GM12878 (cell line): ENCODE data around the gene SPAG6. TPM values are rescaled to one million over a fixed set of nuclear protein-coding genes. Genes with fewer than 3 reads are reported as not detected.

Experiments used
- ATAC-seq: fragments of 200-7000 bp; cut with Tn5 transposase; 3 replicates; pipeline ENCODE4 v1.9.1; 2020; ENCODE audit warnings: mild to moderate bottlenecking, moderate library complexity
- BruUV-seq: library from RNA; stranded (reverse); fragments of 400-500 nt; replicated peaks from 2 replicates; lab custom pipeline; 2021; lab: Mats Ljungman, UMichigan
- CTCF ChIA-PET: fragments of 300-600 bp; sonication (Branson Sonifier 250); formaldehyde crosslinking; extraction: SDS; loops from one replicate; lab custom pipeline; 2021; ENCODE audit warnings: inconsistent platforms; lab: Yijun Ruan, JAX
- POLR2A ChIA-PET: fragments of 350-600 bp; formaldehyde crosslinking; extraction: SDS; loops from one replicate; lab custom pipeline; 2021; ENCODE audit warnings: inconsistent platforms; lab: Charles Lee
- RAD21 ChIA-PET: fragments of 300-600 bp; sonication (Branson Sonifier 250); formaldehyde crosslinking; loops from one replicate; lab custom pipeline; 2023; ENCODE audit warnings: antibody characterized with exemption; ENCODE audit not compliant: unreplicated experiment; lab: Charles Lee
- SMC1A ChIA-PET: fragments of 300-600 bp; sonication (Branson Sonifier 250); formaldehyde crosslinking; loops from one replicate; lab custom pipeline; 2023; ENCODE audit not compliant: unreplicated experiment, uncharacterized antibody; lab: Charles Lee
- DNase-seq: peaks from one replicate; pipeline ENCODE4 v3.0.0-alpha.2; 2011; ENCODE audit warnings: low read depth, low spot score
- FAIRE-seq: peaks from 3 replicates; lab custom pipeline; 2011; peaks lifted over from hg19 to GRCh38; lab: Jason Lieb, UNC
- H2AFZ ChIP-seq: 2 replicates; pipeline ENCODE4 v1.6.0; 2011; ENCODE audit warnings: low read depth, low read length, control low read depth; ENCODE audit not compliant: control insufficient read depth
- H3K27ac ChIP-seq: 2 replicates; pipeline ENCODE4 v1.5.1; 2011; ENCODE audit warnings: control low read depth; ENCODE audit not compliant: control insufficient read depth, insufficient read depth
- H3K27me3 ChIP-seq, 2 experiments: replicated peaks in 1 of 2; 2 replicates each; pipeline versions ENCODE4 v1.6.0 to v1.6.1; 2011; ENCODE audit warnings: low read length in 1 of 2; ENCODE audit not compliant: control insufficient read depth in 2 of 2, insufficient read depth in 2 of 2
- H3K36me3 ChIP-seq, 2 experiments: 2 replicates each; pipeline ENCODE4 v1.5.1; 2011; ENCODE audit warnings: low read length in 1 of 2; ENCODE audit not compliant: control insufficient read depth in 2 of 2, insufficient read depth in 2 of 2
- H3K4me1 ChIP-seq: 2 replicates; pipeline ENCODE4 v1.6.1; 2011; ENCODE audit warnings: mild to moderate bottlenecking, low read length, moderate library complexity, mixed read lengths; ENCODE audit not compliant: control insufficient read depth, insufficient read depth
- H3K4me2 ChIP-seq: 2 replicates; pipeline ENCODE4 v1.6.0; 2011; ENCODE audit warnings: control low read depth; ENCODE audit not compliant: control insufficient read depth, insufficient read depth
- H3K4me3 ChIP-seq: fragments of 200-600 bp; sonication (generic); 2 replicates; pipeline ENCODE4 v1.5.1; 2016
- H3K79me2 ChIP-seq: 2 replicates; pipeline ENCODE4 v1.6.0; 2011; ENCODE audit warnings: low read length; ENCODE audit not compliant: control insufficient read depth, insufficient read depth
- H3K9ac ChIP-seq: 2 replicates; pipeline ENCODE4 v1.8.0; 2011; ENCODE audit warnings: low read length, control low read depth, mixed read lengths; ENCODE audit not compliant: control insufficient read depth, insufficient read depth
- H3K9me3 ChIP-seq: replicated peaks from 3 replicates; pipeline ENCODE4 v1.5.1; 2011; ENCODE audit warnings: mild to moderate bottlenecking, low read length; ENCODE audit not compliant: control insufficient read depth, insufficient read depth
- H4K20me1 ChIP-seq: 2 replicates; pipeline ENCODE4 v1.6.0; 2011; ENCODE audit not compliant: control insufficient read depth, insufficient read depth
- MYB ChIP-seq: fragments of 150-350 bp; IDR thresholded peaks from 2 replicates; pipeline ENCODE4 v1.6.1; 2014; ENCODE audit warnings: mild to moderate bottlenecking, low read depth, low read length, borderline replicate concordance
- RAD51 ChIP-seq: fragments of 450-650 bp; IDR thresholded peaks from 2 replicates; pipeline ENCODE4 v1.6.1; 2016; ENCODE audit warnings: moderate library complexity, mild to moderate bottlenecking, inconsistent platforms
- WGBS: methylation state at CpG from one replicate; pipeline ENCODE4 v1.1.6; 2016; ENCODE audit warnings: low lambda C conversion rate; ENCODE audit not compliant: insufficient replicate concordance, insufficient coverage; ENCODE audit errors: missing lambda C conversion rate; 5-methylcytosine and 5-hydroxymethylcytosine counted together
- in situ Hi-C: fragments of 300-500 bp; cut with MboI; formaldehyde crosslinking; loops from 9 replicates; pipeline ENCODE4 v1.14.3; 2018; ENCODE audit warnings: mixed read lengths
- intact Hi-C: fragments of 100-400 bp; cut with micrococcal nuclease; formaldehyde crosslinking; loops from one replicate; pipeline ENCODE4 v1.14.2; 2022; ENCODE audit not compliant: unreplicated experiment
- polyA plus RNA-seq, 11 experiments: library from polyadenylated mRNA; depleted of rRNA in 4 of 11; unstranded in 6 of 11; stranded (reverse) in 5 of 11; fragments of >200 nt; fragmentation: Nextera tagmentation in 4 of 11; fragmentation: Illumina TruSeq in 1 of 11; extraction: Ambion mirVana in 4 of 11; extraction: Trizol in 1 of 11; gene quantifications; 1 replicate in 1 of 11; 2 replicates in 10 of 11; pipeline versions ENCODE4 v1.2.1 to v1.2.3, GENCODE V29; 2011 to 2016; ENCODE audit warnings: inconsistent platforms in 2 of 11, missing spikeins in 2 of 11, low read depth in 1 of 11
- total RNA-seq, 4 experiments: library from RNA; depleted of rRNA in 3 of 4; stranded (reverse); fragments of >200 nt in 3 of 4; fragmentation: Illumina TruSeq in 1 of 4; extraction: Trizol in 1 of 4; gene quantifications; 2 replicates each; pipeline versions ENCODE4 v1.2.1 to v1.2.3, GENCODE V29; 2013 to 2021
- TF ChIP-seq, protein P1 (sequence below): fragments of 450-650 bp; IDR thresholded peaks from 2 replicates; pipeline ENCODE4 v1.6.1; 2017; ENCODE audit warnings: antibody characterized with exemption, mild to moderate bottlenecking, moderate library complexity
- TF ChIP-seq, protein P2 (sequence below): fragments of 450-650 bp; IDR thresholded peaks from 2 replicates; pipeline ENCODE4 v1.6.1; 2017; ENCODE audit warnings: borderline replicate concordance

The SPAG6 gene
- total and polyA plus RNA-seq, 10 of the 15 experiments (the other 5 are each of a cell fraction or from before 2014, with no cell fraction given), result 0.13 to 0.99 (median 0.40) TPM; not detected in 1

DNA sequence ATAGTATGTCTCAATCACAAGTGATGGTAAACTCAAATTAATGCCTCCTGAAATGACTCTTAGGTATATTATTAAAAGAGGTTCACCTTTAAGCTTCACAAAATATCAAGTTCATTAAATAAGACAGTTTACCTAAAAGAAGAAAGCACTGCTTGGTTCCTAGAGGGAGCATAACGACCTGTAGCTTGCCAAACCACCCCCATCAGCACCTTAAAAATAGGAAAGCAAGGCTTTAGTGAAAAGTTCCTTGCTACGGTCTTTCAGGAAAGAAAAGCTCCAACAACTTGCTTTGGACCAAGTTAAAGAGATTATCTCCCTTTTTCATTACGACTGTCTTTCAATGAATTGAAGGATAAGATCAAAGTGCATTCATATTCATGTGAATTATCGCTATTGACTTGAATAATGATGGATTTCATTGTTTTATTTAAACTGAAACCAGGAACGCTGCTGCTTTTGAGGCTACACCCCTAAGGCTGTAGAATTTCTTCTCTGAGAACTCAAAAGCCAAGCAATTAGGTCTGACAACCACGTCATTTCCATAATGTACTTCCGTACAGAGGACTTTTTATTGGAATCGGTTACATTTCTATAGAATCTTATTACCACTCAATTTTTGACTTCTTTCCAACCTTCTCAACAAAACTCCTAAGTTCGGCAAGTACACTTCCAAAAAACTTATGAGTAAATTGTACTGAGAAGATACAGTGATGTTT lies 7.0 kb upstream of the SPAG6 start:
- RAD21 ChIA-PET, result interaction anchor here (1.4 kb wide), 1 partner anchor 22 kb away, joined by 4 read pairs; the partner anchor contains the start of gene COMMD3
- WGBS, result 27% methylated on average over 9 of the region's 9 CpGs
- TF ChIP-seq MYB (no peak), RAD51 (no peak)
- TF ChIP-seq, protein P1, sequence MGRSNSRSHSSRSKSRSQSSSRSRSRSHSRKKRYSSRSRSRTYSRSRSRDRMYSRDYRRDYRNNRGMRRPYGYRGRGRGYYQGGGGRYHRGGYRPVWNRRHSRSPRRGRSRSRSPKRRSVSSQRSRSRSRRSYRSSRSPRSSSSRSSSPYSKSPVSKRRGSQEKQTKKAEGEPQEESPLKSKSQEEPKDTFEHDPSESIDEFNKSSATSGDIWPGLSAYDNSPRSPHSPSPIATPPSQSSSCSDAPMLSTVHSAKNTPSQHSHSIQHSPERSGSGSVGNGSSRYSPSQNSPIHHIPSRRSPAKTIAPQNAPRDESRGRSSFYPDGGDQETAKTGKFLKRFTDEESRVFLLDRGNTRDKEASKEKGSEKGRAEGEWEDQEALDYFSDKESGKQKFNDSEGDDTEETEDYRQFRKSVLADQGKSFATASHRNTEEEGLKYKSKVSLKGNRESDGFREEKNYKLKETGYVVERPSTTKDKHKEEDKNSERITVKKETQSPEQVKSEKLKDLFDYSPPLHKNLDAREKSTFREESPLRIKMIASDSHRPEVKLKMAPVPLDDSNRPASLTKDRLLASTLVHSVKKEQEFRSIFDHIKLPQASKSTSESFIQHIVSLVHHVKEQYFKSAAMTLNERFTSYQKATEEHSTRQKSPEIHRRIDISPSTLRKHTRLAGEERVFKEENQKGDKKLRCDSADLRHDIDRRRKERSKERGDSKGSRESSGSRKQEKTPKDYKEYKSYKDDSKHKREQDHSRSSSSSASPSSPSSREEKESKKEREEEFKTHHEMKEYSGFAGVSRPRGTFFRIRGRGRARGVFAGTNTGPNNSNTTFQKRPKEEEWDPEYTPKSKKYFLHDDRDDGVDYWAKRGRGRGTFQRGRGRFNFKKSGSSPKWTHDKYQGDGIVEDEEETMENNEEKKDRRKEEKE, result no peak
- TF ChIP-seq, protein P2, sequence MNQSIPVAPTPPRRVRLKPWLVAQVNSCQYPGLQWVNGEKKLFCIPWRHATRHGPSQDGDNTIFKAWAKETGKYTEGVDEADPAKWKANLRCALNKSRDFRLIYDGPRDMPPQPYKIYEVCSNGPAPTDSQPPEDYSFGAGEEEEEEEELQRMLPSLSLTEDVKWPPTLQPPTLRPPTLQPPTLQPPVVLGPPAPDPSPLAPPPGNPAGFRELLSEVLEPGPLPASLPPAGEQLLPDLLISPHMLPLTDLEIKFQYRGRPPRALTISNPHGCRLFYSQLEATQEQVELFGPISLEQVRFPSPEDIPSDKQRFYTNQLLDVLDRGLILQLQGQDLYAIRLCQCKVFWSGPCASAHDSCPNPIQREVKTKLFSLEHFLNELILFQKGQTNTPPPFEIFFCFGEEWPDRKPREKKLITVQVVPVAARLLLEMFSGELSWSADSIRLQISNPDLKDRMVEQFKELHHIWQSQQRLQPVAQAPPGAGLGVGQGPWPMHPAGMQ, result no peak
- H2AFZ ChIP-seq, result no peak overlapping the region
- no peak overlapping the region for H3K27ac ChIP-seq
- POLR2A ChIA-PET, result interaction anchor here (1.0 kb wide), 1 partner anchor 40 kb away, joined by 3 read pairs; no protein-coding TSS in a partner anchor
- FAIRE-seq, result no peak
- no peak overlapping the region for H3K4me2 ChIP-seq
- peaks cover 32% of the 10 kb centered on the region for H3K4me1 ChIP-seq
- SMC1A ChIA-PET, result interaction anchor here (1.1 to 2.2 kb wide), 3 partner anchors 22 to 127 kb away, joined by 4 to 8 read pairs (median 4); partner anchors contain the start of gene COMMD3
- H3K9me3 ChIP-seq, result no peaks in the 10 kb centered on the region; the same call in 2 of the 3 replicates
- no peak for ATAC-seq
- H3K9ac ChIP-seq, result no peak overlapping the region
- in situ Hi-C loops (no loop called here), intact Hi-C loops (no loop called here)
- H3K79me2 ChIP-seq, result no peaks in the 10 kb centered on the region
- no peaks in the 10 kb centered on the region for H4K20me1 ChIP-seq
- no peak for DNase-seq
- no peak overlapping the region for H3K4me3 ChIP-seq
- CTCF ChIA-PET, result interaction anchor here (0.5 to 1.6 kb wide), 8 partner anchors 16 to 1026 kb away, joined by 3 to 5 read pairs (median 3); no protein-coding TSS in a partner anchor
- no peaks in the 10 kb centered on the region for H3K36me3 ChIP-seq
- BruUV-seq, result no TSS peak
- H3K27me3 ChIP-seq, result peaks cover 11 to 31% of the 10 kb centered on the region in 2 experiments
